Upper lobe of right lung (tissue), 1 donor: ENCODE data around the gene RNF150. TPM values are rescaled to one million over a fixed set of nuclear protein-coding genes. Genes with fewer than 3 reads are reported as not detected.
"Not testable (repeated sequence)": the region's sequence is repeated elsewhere in the genome, so short reads cannot be mapped to it uniquely, and the experiment has no call there.

Experiments
- ATAC-seq: fragments of 200-7000 bp; cut with Tn5 transposase; one replicate; pipeline ENCODE4 v1.9.1; 2020; ENCODE audit warnings: mild to moderate bottlenecking, moderate library complexity
- DNase-seq: peaks from one replicate; pipeline ENCODE4 v3.0.0-alpha.2; 2020
- H3K27ac ChIP-seq: fragments of 200-600 bp; one replicate; pipeline ENCODE4 v1.8.0; 2022
- H3K27me3 ChIP-seq: fragments of 200-600 bp; one replicate; pipeline ENCODE4 v1.8.0; 2022; ENCODE audit warnings: mild to moderate bottlenecking
- H3K36me3 ChIP-seq: fragments of 200-600 bp; one replicate; pipeline ENCODE4 v1.8.0; 2022
- H3K4me1 ChIP-seq: fragments of 200-600 bp; one replicate; pipeline ENCODE4 v1.8.0; 2022
- H3K4me3 ChIP-seq: fragments of 200-600 bp; one replicate; pipeline ENCODE4 v1.8.0; 2022; ENCODE audit warnings: mild to moderate bottlenecking
- H3K9me3 ChIP-seq: fragments of 200-600 bp; one replicate; pipeline ENCODE4 v1.8.0; 2022
- intact Hi-C: fragments of 100-400 bp; cut with DNase I; formaldehyde crosslinking; loops from one replicate; pipeline ENCODE4 v1.11.0; 2022
- total RNA-seq: library from RNA; stranded (reverse); fragmentation: NEBNext Ultra II Directional; extraction: Animal tissue kit (Norgen Biotek cat#: 25700); gene quantifications from one replicate; pipeline ENCODE4 v1.2.1, GENCODE V29; 2021
- TF ChIP-seq, protein P1 (sequence below): fragments of 200-600 bp; IDR thresholded peaks from one replicate; pipeline ENCODE4 v1.8.0; 2022; ENCODE audit warnings: antibody characterized with exemption
- donor health status: DM: no; HTN: yes; CAD: no; lungs with severe emphysema.

Gene RNF150
- total RNA-seq, 1 donor from 2014 or later, result 2.4 TPM

DNA sequence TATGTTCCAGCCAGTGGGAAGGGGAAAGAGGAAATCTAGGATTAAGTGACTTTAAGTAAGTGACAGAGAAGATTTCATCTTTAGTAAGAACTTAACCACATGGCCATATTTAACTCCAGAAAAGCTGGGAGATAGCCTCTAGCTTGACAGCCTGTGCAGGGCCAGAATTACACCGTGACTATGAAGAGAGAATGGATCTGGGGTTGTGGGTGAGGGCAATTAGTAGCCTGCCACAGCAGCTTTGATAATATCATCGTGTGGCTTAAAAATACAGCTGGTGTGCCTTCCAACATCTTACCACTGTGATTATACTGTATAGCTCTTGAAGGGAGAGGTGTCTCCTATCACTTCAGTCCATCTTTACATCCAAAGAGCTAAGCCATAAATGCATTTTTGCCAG is 319.5 kb downstream of the RNF150 start:
- no peak for ATAC-seq
- intact Hi-C loops, result no loop called here
- TF ChIP-seq, protein P1, sequence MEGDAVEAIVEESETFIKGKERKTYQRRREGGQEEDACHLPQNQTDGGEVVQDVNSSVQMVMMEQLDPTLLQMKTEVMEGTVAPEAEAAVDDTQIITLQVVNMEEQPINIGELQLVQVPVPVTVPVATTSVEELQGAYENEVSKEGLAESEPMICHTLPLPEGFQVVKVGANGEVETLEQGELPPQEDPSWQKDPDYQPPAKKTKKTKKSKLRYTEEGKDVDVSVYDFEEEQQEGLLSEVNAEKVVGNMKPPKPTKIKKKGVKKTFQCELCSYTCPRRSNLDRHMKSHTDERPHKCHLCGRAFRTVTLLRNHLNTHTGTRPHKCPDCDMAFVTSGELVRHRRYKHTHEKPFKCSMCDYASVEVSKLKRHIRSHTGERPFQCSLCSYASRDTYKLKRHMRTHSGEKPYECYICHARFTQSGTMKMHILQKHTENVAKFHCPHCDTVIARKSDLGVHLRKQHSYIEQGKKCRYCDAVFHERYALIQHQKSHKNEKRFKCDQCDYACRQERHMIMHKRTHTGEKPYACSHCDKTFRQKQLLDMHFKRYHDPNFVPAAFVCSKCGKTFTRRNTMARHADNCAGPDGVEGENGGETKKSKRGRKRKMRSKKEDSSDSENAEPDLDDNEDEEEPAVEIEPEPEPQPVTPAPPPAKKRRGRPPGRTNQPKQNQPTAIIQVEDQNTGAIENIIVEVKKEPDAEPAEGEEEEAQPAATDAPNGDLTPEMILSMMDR, result no peak
- no peak overlapping the region for H3K27ac ChIP-seq
- H3K36me3 ChIP-seq, result no peaks in the 10 kb centered on the region
- H3K27me3 ChIP-seq, result no peaks in the 10 kb centered on the region
- no peak overlapping the region for H3K4me3 ChIP-seq
- no peak for DNase-seq
- no peaks in the 10 kb centered on the region for H3K9me3 ChIP-seq
- H3K4me1 ChIP-seq, result peaks cover 8% of the 10 kb centered on the region

DNA sequence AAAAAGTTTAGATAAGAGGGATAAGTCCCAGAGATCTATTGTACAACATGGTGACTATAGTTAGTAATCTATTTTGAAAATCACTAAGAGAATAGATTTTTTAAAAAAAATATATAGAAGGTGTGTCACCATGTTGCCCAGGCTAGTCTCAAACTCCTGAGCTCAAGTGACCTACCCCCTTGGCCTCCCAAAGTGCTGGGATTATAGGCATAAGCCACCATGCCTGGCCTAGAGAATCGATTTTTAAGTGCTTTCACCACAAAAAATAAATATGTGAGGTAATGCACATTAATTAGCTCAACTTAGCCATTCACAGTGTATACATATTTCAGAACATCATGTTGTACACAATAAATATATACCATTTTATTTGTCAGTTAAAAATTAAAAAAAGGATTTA is 320.4 kb downstream of the RNF150 start:
- intact Hi-C loops, result no loop called here
- Histone ChIP-seq H3K9me3 (no peaks in the 10 kb centered on the region), H3K27me3 (no peaks in the 10 kb centered on the region), H3K36me3 (no peaks in the 10 kb centered on the region), H3K4me3 (no peak overlapping the region), H3K4me1 (peaks cover 14% of the 10 kb centered on the region), H3K27ac (no peak overlapping the region)
- ATAC-seq (no peak), DNase-seq (no peak)
- TF ChIP-seq, protein P1, result no peak

DNA sequence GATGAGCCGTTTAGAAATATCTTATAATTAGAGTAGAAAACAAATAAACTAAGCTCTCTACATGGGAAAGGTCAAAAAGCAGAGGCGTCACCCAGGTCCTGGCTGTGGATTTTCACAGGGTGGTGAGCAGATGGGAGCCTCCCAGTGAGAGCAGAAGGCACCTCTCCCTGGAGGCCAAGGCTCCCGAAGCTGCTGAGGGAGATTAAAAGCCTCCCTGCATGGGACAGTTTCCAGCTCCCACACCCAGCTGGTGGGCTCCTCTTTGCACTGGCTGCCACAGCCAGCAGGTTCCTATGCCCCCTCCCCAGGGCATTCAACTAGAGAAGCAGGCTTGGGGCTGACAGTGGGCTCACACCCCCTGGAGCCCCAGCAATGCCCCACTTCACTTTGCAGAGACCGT is 321.8 kb downstream of the RNF150 start:
- Histone ChIP-seq H3K9me3 (no peaks in the 10 kb centered on the region), H3K4me1 (peaks cover 20% of the 10 kb centered on the region), H3K27me3 (no peaks in the 10 kb centered on the region), H3K27ac (no peak overlapping the region), H3K4me3 (no peak overlapping the region), H3K36me3 (no peaks in the 10 kb centered on the region)
- DNase-seq (no peak), ATAC-seq (no peak)
- TF ChIP-seq, protein P1, result no peak
- intact Hi-C loops, result no loop called here

DNA sequence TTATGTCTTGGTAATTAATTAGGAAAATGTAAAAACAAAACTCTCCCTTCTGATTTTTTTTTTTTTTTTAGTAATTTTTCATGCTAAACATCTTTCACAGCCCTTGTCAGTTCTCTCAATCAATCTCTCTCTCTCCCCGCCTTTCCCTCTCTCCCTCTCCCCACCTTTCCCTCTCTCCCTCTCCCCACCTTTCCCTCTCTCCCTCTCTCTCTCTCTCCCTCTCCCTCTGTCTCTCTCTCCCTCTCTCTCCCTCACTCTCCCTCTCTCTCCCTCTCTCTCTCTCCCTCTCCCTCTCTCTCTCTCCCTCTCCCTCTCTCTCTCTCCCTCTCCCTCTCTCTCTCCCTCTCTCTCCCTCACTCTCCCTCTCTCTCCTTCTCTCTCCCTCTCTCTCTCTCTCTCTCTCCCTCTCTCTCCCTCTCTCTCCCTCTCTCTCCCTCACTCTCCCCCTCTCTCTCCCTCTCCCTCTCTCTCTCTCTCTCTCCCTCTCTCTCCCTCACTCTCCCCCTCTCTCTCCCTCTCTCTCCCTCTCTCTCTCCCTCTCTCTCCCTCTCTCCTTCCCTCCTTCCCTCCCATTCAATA is 322.6 kb downstream of the RNF150 start:
- H3K27me3 ChIP-seq, ATAC-seq, H3K9me3 ChIP-seq, intact Hi-C loops, H3K27ac ChIP-seq, H3K4me3 ChIP-seq, H3K36me3 ChIP-seq, DNase-seq: not testable (repeated sequence)
- H3K4me1 ChIP-seq, result peaks cover 20% of the 10 kb centered on the region

Other genes starting within 250 kb of the RNF150 start
- gene ZNF330, start 87.4 kb upstream of the RNF150 start, total RNA-seq, result 47.4 TPM